ENCODE measurements around the gene RNPEPL1.

DNA sequence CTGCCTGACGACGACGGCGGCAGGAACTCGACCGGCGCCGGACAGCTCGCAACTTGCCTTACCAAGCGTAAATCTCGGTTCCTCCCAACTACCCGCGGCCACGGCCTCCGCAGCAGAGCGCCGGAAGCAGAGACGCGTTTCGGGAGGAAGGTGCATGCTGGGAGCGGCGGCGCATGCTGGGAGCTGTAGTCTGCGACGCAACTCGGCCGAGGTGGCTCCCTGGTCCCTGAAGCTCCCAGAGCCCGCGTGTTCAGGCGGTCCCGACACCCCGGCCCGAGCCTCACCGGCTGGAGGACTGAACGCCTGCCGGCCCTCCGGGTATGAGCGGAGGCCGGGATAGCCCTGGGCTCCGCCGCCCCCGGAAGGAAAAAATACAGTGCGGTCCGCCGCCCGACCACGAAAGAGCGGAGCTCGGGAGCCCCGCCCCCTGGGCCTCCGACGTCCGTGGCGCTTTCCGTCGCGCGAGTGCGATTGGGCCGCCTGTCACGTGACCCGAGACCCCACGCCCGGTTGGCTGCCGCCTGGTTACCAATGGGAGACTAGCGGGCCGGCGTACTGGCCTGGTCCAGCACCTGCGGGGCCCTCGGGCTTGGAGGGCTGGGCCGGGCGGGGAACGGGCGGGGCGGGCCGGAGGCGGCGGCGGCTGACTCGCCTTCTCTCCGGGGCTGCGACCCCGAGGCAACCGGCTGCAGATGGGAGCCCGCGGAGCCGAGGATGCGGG lies 18.1 kb downstream of the RNPEPL1 start, which contains the start of gene CAPN10:
- TF ChIP-seq, protein P1, sequence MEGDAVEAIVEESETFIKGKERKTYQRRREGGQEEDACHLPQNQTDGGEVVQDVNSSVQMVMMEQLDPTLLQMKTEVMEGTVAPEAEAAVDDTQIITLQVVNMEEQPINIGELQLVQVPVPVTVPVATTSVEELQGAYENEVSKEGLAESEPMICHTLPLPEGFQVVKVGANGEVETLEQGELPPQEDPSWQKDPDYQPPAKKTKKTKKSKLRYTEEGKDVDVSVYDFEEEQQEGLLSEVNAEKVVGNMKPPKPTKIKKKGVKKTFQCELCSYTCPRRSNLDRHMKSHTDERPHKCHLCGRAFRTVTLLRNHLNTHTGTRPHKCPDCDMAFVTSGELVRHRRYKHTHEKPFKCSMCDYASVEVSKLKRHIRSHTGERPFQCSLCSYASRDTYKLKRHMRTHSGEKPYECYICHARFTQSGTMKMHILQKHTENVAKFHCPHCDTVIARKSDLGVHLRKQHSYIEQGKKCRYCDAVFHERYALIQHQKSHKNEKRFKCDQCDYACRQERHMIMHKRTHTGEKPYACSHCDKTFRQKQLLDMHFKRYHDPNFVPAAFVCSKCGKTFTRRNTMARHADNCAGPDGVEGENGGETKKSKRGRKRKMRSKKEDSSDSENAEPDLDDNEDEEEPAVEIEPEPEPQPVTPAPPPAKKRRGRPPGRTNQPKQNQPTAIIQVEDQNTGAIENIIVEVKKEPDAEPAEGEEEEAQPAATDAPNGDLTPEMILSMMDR (IDR thresholded peaks at IDR 0.05): peak in 2 of 4 experiments; percentile 8 to 21
- TF ChIP-seq EP300 (IDR thresholded peaks at IDR 0.05) (no peak), POLR2A (IDR thresholded peaks at IDR 0.05) (peak; percentile 51 to 60)
